Measurements from ENCODE around the gene HS1BP3. TPM values are rescaled to one million over a fixed set of nuclear protein-coding genes. Genes with fewer than 3 reads are reported as not detected.
A peak's percentile ranks its signal among the peaks of the same experiment; 100 is the strongest.

Gene HS1BP3
- total RNA-seq, 1 donor from 2014 or later: 14.4 TPM

GRCh38 chr2:20637147-20637546 lies 13.8 kb downstream of the HS1BP3 start:
- H3K4me3 ChIP-seq (ENCODE audit: low read depth, low read length): no peak overlapping the region
- TF ChIP-seq CTCF (conservative IDR thresholded peaks at IDR 0.05; ENCODE audit: low read depth, low read length): no peak
- DNase-seq (ENCODE audit: low read depth): no peak

GRCh38 chr2:20635675-20636584 lies 15.0 kb downstream of the HS1BP3 start:
- TF ChIP-seq CTCF (conservative IDR thresholded peaks at IDR 0.05; ENCODE audit: low read depth, low read length): peak; percentile 95
- DNase-seq (ENCODE audit: low read depth): no peak
- H3K4me3 ChIP-seq (ENCODE audit: low read depth, low read length): no peak overlapping the region

GRCh38 chr2:20635113-20635510 lies 15.8 kb downstream of the HS1BP3 start:
- no peak for DNase-seq (ENCODE audit: low read depth)

GRCh38 chr2:20634507-20635112 lies 16.3 kb downstream of the HS1BP3 start:
- peak; percentile 2 for TF ChIP-seq CTCF (conservative IDR thresholded peaks at IDR 0.05; ENCODE audit: low read depth, low read length)
- DNase-seq (ENCODE audit: low read depth): no peak
- no peak overlapping the region for H3K4me3 ChIP-seq (ENCODE audit: low read depth, low read length)

More at GRCh38 chr2:20635113-20635510, 15.8 kb downstream of the HS1BP3 start:
- no peak overlapping the region for H3K4me3 ChIP-seq (ENCODE audit: low read depth, low read length)
- TF ChIP-seq CTCF (conservative IDR thresholded peaks at IDR 0.05; ENCODE audit: low read depth, low read length): no peak

- TF ChIP-seq CTCF (conservative IDR thresholded peaks at IDR 0.05; ENCODE audit: low read depth, low read length): peak; percentile 2
- DNase-seq (ENCODE audit: low read depth): no peak
- no peak overlapping the region for H3K4me3 ChIP-seq (ENCODE audit: low read depth, low read length)
Measured at GRCh38 chr2:20633794-20634506, 16.9 kb downstream of the HS1BP3 start.

GRCh38 chr2:20633001-20633400 lies 17.9 kb downstream of the HS1BP3 start:
- no peak for TF ChIP-seq CTCF (conservative IDR thresholded peaks at IDR 0.05; ENCODE audit: low read depth, low read length)
- DNase-seq (ENCODE audit: low read depth): no peak
- H3K4me3 ChIP-seq (ENCODE audit: low read depth, low read length): no peak overlapping the region
